GM23338 (cell line): ENCODE data around the gene MTA2.

Experiments used
- CTCF ChIP-seq, 2 experiments: fragments of 200-600 bp in 1 of 2; sonication (generic) in 1 of 2; conservative IDR thresholded peaks; 2 replicates each; pipeline versions ENCODE4 v1.5.1 to v1.6.1; 2016 to 2017; ENCODE audit warnings: antibody characterized with exemption in 2 of 2, low read depth in 2 of 2, mild to moderate bottlenecking in 2 of 2, moderate library complexity in 1 of 2
- ETS1 ChIP-seq: IDR thresholded peaks from 2 replicates; pipeline ENCODE4 v1.6.1; 2016; ENCODE audit warnings: antibody characterized with exemption
- EZH2 ChIP-seq: fragments of 200-600 bp; sonication (generic); IDR thresholded peaks from one replicate; pipeline ENCODE4 v1.8.0; 2017; ENCODE audit warnings: antibody characterized with exemption, mild to moderate bottlenecking, low read depth; ENCODE audit not compliant: unreplicated experiment
- EZH2phosphoT487 ChIP-seq: fragments of 200-600 bp; sonication (generic); IDR thresholded peaks from one replicate; pipeline ENCODE4 v1.8.1; 2018; ENCODE audit warnings: antibody characterized with exemption; ENCODE audit not compliant: unreplicated experiment
- JUNB ChIP-seq: IDR thresholded peaks from one replicate; pipeline ENCODE4 v1.6.1; 2016; ENCODE audit warnings: antibody characterized with exemption; ENCODE audit not compliant: unreplicated experiment
- NANOG ChIP-seq: IDR thresholded peaks from 2 replicates; pipeline ENCODE4 v1.6.1; 2016; ENCODE audit warnings: antibody characterized with exemption, borderline replicate concordance
- POLR2AphosphoS5 ChIP-seq: IDR thresholded peaks from 2 replicates; pipeline ENCODE4 v1.6.1; 2016; ENCODE audit warnings: antibody characterized with exemption, low read depth
- REST ChIP-seq: IDR thresholded peaks from one replicate; pipeline ENCODE4 v1.6.1; 2018; ENCODE audit warnings: antibody characterized with exemption; ENCODE audit not compliant: unreplicated experiment
- STAT1 ChIP-seq: IDR thresholded peaks from one replicate; pipeline ENCODE4 v1.6.1; 2016; ENCODE audit warnings: antibody characterized with exemption; ENCODE audit not compliant: unreplicated experiment
- ZNF114 ChIP-seq: fragments of 250-450 bp; sonication (Bioruptor Pico); IDR thresholded peaks from 2 replicates; pipeline ENCODE4 v1.5.0; 2020; ENCODE audit warnings: mild to moderate bottlenecking, moderate library complexity

GRCh38 chr11:62595124-62595523 is 6.5 kb downstream of the MTA2 start:
- TF ChIP-seq CTCF (conservative IDR thresholded peaks at IDR 0.05; ENCODE audit: low read depth in 2 of 2) (no peak), REST (no peak), STAT1 (no peak), JUNB (no peak), EZH2 (no peak), EZH2phosphoT487 (no peak), POLR2AphosphoS5 (no peak), NANOG (no peak), ETS1 (no peak), ZNF114 (CRISPR knock-in tag) (no peak)
